Measurements from ENCODE around the gene NEO1.

The NEO1 gene, protein sequence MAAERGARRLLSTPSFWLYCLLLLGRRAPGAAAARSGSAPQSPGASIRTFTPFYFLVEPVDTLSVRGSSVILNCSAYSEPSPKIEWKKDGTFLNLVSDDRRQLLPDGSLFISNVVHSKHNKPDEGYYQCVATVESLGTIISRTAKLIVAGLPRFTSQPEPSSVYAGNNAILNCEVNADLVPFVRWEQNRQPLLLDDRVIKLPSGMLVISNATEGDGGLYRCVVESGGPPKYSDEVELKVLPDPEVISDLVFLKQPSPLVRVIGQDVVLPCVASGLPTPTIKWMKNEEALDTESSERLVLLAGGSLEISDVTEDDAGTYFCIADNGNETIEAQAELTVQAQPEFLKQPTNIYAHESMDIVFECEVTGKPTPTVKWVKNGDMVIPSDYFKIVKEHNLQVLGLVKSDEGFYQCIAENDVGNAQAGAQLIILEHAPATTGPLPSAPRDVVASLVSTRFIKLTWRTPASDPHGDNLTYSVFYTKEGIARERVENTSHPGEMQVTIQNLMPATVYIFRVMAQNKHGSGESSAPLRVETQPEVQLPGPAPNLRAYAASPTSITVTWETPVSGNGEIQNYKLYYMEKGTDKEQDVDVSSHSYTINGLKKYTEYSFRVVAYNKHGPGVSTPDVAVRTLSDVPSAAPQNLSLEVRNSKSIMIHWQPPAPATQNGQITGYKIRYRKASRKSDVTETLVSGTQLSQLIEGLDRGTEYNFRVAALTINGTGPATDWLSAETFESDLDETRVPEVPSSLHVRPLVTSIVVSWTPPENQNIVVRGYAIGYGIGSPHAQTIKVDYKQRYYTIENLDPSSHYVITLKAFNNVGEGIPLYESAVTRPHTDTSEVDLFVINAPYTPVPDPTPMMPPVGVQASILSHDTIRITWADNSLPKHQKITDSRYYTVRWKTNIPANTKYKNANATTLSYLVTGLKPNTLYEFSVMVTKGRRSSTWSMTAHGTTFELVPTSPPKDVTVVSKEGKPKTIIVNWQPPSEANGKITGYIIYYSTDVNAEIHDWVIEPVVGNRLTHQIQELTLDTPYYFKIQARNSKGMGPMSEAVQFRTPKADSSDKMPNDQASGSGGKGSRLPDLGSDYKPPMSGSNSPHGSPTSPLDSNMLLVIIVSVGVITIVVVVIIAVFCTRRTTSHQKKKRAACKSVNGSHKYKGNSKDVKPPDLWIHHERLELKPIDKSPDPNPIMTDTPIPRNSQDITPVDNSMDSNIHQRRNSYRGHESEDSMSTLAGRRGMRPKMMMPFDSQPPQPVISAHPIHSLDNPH (N-terminal part only)

DNA sequence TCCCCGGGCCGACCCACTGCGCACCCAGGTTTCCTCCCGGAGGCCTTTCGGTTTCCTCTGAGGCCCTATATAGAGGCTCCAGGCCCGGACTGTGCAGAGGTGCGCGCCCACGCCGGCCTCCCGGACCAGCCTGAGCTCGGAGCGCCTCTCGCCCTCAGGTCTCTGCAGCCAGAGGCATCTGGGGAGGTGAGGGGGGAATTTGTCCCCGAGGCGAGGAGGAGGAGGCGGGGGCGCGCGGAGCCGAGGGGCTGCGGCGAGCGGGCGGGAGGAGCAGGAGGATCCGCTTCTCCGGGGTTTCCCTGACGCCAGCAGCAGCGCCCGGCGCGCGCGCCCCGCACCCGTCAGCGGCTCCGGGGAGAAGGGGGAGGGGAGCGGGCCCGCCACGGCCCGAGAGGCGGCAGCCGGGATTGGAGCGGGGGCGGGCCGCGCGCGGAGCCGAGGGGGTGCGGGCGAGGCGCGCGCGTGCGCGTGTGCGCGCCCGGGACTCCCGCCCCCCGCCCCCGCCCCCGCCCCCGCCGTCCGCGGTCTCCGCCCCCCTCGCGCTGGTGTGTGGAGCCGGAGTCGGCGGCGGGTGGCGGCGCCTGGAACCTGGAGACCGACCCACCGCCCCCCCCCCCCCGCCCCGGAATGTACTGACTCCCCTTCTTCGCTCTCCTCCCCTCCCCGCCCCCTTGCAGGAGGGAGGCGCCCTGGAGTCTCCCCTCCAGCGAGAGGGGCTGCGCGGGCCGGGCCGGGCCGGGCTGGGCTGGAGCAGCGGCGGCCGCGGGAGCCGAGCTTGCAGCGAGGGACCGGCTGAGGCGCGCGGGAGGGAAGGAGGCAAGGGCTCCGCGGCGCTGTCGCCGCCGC, at the start of gene NEO1:
TSS of gene NEO1 (plus strand) at position 657 of the 846 bp plus-strand sequence. CDS start 213 bp downstream, outside the sequence.
- DNase-seq (ENCODE audit: low read depth in 2 of 2), result peak; percentile 60 to 62

DNA sequence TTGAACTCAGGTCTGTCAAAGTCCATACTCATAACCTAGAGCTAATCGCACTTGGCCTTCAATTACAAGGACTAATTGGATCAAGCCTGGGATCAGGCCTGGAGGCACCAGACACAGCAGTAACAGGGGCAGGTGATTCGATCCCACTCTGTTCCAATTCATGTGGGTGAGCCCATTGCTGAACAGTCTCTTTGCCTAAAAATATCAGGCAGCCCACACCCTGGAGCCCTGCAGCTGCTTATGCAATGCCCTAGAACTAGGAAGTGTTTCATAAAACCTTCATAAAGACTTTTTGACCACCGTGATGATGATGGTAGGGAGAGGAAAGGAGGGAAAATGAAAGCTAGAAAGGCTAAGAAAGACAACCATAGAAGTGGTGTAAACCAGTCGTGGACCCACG, 47.8 kb upstream of the NEO1 start:
- no peak for DNase-seq (ENCODE audit: low read depth in 2 of 2)

DNA sequence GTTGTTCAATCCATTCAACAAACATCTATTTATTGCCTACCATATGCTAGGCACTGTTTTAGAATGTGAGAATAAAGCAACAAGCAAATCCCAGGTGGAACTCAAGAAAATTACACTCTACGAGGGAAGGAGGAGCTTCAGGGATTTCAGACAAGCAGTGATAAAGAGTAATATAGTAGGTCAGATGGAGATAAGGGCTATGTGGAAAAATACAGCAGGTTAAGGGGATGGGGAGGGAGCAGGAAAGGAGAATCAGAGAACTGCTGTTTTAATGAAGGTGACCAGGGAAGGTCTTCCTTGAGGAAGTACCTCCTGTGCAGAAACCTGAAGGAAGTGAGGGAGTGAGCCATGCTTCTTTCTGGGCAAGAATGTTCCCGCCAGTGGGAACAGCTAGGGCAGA, 47.2 kb upstream of the NEO1 start:
- no peak for DNase-seq (ENCODE audit: low read depth in 2 of 2)

DNA sequence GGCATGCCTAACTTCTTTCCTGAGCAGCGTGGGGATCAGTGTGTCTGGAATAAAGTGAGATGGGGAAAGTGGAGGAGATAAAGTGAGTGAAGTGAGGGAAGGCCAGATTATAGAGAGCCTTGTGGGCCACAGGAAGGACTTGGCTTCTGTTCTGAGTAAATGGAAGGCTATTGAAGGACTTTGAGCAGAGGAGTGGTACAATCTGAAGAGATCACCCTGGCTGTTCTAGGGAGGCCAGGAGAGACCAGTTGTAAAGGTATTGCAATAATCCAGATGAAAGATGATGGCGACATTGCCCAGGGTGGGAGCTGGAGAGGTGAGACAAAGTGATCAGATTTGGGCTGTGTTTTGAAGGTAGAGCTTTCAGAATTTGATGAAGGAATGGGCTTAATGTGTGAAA, 46.8 kb upstream of the NEO1 start:
- DNase-seq (ENCODE audit: low read depth in 2 of 2), result no peak

DNA sequence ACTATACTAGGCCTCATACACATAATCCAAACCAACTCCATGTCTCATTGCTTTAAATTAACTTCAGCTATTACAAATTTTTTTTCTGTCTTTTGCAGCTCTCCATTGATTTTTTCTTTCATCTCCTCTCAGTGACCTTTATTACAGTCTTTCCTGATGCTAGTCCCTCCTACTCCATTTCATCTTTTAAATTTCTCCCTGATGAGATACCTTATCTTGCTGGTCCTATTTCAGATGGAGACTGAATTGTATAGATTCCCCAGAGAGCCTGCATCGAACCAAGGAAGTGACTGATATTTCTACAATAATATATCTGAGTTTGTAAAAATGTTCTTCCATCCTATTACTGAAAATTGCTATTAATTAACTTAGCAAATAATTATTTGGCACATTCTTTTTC, 45.7 kb upstream of the NEO1 start:
- DNase-seq (ENCODE audit: low read depth in 2 of 2), result no peak

DNA sequence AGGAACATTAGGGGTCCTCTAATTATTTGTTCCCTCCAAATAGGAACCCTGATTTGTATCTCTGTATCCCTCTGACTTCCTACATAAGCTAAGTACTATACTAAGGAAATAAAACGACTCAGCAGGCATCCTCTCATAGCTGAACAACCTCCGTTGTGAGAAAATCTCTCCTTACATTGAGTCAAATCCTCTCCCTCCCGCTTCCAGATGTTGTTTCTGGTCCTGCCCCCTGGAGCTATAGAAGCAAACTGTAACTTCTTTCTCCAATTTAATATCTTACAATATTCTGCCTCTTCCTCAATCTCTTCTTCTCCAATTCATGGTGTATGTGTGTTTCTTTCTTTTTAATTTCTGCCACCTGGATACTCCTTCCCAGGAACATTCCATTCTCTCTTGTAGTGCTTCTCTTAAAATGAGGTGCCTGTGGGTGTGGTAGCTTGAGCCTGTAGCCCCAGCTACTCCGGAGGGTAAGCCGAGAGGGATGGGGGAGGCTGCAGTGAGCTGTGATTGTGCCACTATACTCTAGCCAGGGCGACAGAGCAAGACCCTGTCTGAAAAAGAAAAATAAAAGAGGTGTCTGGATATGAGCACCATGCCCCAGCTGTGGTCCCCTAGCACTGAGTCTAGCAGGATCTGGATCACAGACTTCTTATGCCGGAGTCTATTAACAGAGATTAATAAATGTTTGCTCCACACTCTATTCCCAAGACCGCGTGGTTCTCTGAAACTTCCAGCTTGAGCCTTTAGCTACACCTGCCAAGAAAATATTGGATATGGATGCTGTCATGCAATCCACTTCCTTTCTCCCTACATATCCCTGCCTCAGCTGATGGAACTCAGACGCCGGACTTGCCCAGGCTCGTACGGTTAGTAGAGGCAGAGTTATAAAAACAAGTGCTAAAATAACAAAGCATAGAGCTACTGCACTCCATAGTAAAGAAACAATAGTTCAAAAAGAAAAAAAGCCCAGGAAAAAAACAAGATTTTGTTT, 42.9 kb upstream of the NEO1 start:
- no peak for DNase-seq (ENCODE audit: low read depth in 2 of 2)

DNA sequence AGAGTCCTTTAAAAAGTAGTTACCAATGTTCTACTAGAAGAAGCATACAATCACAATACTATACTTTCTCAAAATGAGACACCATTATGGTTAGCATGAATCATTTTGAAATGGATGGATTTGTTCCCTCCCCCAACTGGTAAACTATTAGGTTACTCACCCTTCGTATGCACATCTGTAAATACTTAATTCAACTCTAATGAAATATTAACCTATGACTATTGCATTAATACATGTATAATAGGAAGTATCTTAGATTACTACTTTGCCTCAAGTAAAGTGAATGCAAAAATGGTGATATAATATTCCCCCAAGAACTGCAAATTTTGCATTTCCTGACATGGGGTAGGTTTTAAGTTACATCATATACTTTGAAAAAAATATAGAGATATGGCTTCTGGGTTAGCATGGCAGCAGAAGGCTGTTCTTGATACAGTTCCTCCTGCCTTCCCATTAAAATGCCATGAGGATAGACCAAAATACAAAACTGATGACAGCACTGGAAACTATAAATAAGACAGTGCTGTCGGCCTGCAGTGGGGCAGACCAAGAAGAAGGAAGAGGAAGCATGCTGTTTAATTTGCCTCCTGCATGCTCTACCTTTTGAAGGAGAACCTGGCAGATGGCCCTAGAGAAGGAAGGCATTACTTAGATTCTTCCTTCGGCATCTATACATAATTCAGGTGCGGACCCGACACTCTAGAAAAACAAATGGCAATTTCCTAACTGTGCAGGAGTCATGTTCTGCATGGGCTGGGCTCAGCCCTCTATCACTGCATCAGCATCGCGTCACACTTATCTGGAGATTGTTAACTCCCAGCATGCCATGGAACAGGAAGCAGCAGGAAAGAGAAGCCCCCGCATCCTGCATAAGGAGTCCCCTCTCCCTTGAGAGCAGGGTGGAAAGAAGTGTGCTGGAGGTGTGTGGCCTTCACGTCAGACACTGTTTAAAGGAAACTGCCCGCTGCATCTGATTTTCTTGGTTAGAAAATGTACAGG, 41.8 kb upstream of the NEO1 start:
- DNase-seq (ENCODE audit: low read depth in 2 of 2), result no peak

DNA sequence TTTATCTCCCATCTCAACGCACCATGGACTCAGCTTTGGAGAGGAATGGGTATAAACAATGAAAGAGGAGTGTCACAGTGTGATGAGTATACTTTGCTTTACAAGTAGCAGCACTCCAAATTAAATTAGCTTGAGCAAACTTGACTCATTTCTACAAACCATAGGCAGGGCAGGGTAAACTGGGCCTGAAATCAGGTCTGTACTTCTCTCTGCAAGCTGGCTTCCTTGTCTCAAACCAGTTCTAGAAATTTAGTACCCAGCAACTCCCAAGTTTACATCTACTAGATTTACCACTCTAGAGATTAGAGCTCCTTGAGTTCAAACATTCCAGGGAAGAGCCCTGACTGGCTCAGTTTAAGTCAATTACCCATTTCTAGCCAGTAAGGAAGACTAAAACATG, 37.4 kb upstream of the NEO1 start:
- DNase-seq (ENCODE audit: low read depth in 2 of 2), result no peak

DNA sequence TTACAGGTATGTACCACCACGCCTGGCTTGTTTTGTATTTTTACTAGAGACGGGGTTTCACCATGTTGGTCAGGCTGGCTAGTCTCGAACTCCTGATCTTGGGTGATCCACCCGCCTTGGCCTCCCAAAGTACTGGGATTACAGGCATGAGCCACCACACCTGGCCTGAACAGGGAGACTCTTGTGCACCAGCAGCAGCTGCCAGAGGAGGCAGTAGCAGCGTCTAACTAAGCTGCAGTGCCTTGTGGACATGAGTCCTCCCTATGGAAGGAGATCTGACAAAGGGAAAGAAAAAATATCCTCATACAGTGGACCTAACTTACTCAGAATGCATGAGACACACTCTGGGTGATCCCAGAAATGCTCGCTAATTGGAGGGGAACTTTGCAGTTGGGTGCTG, 36.8 kb upstream of the NEO1 start:
- no peak for DNase-seq (ENCODE audit: low read depth in 2 of 2)

DNA sequence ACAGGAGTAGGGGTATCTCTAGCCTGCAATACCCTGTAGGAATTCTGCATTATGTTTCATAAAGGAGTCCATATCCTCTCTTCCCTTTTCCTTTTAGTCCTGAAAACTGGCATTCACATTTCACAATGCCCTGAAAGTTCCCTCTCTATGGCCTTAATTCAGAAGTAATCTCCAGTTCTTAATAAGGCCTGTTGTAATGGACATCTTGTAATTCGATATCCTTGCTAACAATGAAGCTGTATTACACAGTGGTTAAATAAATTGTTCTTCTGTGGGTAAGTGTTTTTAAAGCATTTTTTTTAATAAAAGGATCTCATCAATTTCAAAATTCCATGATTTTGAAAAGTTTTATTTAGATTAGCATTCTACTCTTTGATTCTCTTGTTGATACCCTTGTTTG, 34.3 kb upstream of the NEO1 start:
- no peak for DNase-seq (ENCODE audit: low read depth in 2 of 2)

DNA sequence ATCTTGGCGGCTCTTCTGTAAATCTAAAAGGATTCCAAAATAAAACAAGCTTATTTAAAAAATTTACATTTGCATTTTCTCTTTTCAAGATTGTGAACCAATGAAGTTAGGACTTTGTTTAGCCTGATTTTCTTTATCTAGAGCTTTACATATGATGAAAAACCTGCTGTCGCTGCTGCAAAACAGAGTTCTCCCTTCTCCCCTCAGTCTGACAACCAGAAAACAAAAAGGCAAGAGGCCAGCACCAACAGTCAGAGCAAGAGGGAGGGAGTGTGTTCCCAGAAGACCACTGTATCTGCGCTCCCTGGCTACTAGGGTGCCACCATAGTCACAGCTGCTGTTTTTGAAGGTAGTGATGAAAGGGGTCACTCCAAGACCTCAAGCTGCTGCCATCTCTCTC, 33.1 kb upstream of the NEO1 start:
- DNase-seq (ENCODE audit: low read depth in 2 of 2), result no peak

DNA sequence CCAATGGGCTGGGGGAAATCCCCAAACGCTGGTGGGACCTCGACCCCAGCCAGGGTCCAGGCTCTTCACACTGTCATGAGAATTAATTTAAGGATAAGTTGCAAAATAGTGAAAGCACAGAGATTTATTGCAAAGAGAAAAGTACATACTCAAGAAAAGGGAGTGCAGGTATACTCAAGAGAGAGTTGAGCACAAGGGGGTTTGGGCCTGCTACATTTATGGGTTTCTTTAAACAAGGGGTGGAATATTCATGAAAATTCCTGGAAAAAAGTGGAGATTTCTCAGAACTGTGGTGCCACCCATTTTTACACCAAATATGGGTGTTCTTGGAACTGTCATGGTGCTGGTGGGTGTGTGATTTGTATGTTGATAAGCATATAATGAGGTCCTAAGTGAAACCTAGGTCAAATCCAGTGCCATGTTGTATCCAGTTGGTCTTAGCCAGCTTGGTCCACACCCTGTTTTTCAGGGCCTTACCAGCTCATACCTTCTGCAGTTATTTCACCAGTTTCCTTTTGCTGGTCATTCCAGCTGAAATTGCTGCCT, 32.6 kb upstream of the NEO1 start:
- no peak for DNase-seq (ENCODE audit: low read depth in 2 of 2)

DNA sequence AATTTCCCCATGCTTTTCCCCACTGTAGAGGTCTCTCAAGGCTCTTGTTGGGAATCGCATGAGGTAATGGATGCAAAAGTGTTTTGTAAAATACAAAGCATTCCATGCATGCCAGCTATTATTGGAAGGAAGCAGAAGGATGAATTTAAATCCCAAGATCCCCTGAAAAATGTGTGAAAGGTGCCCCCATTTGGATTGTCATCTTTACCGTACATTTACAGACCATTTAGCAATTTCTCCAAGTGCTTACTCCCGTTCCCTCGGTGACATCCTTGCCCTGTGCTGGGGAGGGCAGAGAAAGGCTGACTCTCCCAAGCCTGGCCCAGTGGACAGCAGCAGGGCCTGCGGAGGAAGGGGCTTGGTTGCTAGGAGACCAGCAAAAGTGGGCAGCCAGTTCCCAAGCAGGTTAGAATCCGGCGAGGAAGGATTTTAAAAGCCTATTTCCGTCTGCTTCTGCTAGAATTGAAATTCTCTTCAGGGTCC, 31.1 kb upstream of the NEO1 start:
- no peak for DNase-seq (ENCODE audit: low read depth in 2 of 2)

DNA sequence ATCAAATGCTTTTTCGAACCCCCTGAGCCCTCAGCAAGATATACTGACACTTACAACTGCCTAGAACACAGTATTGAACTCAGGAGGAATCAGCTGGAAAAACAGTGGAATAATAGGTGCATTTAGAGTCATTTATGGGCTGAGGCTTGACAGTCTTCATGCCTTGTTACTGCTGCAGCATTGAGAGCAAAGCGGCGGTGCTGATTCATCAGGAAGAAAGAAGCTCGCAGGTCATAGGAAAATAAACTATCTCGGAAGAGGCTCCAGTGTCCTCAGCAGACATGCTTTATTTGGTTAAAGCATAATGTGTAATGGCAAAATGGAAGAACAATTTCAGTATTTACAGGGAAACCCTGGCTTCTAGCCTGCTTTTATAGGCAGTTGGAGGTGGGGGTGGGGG, 30.1 kb upstream of the NEO1 start:
- DNase-seq (ENCODE audit: low read depth in 2 of 2), result no peak

DNA sequence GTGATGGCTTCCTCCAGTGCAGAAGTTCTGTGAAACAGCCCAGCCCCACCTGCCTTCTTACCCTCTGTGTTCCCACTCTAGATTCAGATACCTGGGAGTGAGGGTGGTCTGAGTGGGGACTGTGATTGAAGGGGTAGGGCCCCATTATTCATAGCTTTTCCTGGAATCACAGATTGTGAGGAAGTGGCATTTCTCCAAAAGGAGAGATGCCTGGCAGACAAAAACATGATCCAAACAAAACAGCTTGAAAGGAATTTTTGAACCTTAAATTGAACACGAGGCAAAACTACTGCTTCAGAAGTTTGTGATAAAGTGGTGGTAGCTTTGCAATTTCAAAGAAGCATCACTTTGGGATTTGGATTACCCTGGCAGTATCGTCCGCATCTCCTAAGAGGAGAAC, 29.2 kb upstream of the NEO1 start:
- no peak for DNase-seq (ENCODE audit: low read depth in 2 of 2)

DNA sequence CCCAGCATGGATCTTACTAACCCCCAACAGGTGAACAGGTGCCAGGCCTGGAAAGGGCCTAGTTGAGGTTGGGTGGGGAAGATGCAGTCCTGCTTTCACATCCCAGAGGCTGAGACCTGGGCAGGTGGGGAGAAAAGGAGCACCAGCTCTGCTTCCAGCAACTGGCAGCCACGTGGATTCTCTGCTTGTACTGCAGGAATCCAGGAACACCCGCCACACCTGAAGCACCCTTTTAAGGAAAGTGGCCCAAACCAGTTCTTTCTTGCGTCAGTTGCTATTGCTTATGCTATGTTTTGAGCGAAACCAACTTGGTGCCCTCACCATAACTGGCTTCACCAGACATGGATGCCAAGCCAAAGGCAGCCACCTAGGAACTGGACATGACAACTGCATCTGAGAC, 28.1 kb upstream of the NEO1 start:
- DNase-seq (ENCODE audit: low read depth in 2 of 2), result no peak

DNA sequence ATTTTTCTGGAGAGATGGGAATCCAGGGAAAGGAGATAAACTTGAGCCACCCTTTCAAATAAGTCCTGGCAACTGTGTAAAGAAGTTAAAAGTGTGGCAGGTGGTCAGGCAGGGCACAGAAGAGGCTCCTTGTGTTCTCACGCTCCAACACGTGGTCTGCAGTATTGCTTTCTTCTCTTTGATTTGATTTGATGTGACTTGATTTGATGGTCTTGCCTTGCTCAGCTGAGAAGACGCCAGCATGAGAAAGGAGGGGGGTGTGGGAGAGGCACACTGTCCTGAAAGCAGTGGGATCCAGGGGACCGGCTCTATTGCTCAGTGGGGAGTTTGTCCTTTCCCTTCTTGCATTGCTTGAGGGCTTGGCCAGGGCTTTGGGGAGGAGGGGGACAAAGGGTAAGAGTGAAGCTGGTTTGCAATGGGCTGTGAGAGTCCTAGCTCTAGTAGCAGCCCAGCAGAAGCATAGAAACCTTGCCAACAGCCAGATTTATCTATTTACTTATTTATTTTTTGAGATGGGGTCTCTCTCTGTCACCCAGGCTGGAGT, 25.7 kb upstream of the NEO1 start:
- no peak for DNase-seq (ENCODE audit: low read depth in 2 of 2)

DNA sequence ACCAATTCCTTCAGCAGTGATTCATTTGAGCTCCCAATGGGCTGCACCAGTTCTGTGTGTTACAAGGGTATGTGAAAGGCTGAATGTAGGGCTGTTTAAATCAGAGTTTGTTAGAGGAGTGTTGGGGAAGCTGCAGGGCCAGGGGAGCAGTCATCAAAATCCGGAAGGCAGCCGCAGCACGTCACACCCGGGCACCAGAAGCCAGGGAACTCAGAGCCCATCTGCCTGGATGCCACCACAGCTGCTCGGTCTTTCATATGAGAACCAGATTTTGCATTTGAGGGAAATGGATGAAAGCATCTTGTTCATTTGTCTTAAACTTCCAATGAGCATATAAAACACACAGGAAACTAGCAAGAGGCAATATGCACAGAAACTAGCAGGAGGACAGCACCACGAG, 24.2 kb upstream of the NEO1 start:
- DNase-seq (ENCODE audit: low read depth in 2 of 2), result no peak

Measured in activated CD4-positive, alpha-beta T cell treated with anti-CD3 and anti-CD28 coated beads for 24 hours (primary cell).